NCI-H524 (cell line): Measurements from ENCODE around the gene CDC7.
A peak's percentile ranks its signal among the peaks of the same experiment; 100 is the strongest.
"Not testable (repeated sequence)": the region's sequence is repeated elsewhere in the genome, so short reads cannot be mapped to it uniquely, and the experiment has no call there.

Source experiments
- DNase-seq, 2 experiments: peaks; one replicate each; lab custom pipeline; 2025; lab: John Stamatoyannopoulos, UW

Gene CDC7

GRCh38 chr1:91500756-91501522 is at the start of gene CDC7:
CDC7 (plus strand) TSS chr1:91500851; CDS start chr1:91501717, 866 bp downstream.
- peak; percentile 84 to 92 for DNase-seq

- no peak for DNase-seq
These were observed 46.5 kb upstream of the CDC7 start for GRCh38 chr1:91454136-91454535.

GRCh38 chr1:91455334-91455733 is 45.3 kb upstream of the CDC7 start:
- no peak for DNase-seq

- DNase-seq: peak in 1 of 2 experiments; percentile 37
These were observed 44.8 kb upstream of the CDC7 start for GRCh38 chr1:91455896-91456295.

DNA sequence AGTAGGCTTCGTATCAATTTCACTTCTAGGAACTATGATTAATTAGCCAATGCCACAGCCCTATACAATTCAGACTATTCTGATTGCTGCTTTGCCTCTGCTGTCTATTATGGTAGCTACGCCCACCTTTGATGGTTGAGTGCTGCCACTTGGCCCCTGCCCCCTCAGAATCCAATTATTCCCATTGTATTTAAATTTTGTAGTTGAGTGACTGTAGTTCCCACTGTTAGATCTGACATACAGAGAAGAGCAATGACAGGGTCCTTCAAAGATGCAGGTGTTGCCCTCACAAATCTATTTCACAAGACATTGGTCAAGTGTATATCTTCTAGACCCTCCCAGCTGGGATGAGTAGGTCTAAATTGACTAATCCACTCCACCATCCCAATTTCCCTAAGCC is 35.3 kb upstream of the CDC7 start:
- DNase-seq: not testable (repeated sequence)

DNA sequence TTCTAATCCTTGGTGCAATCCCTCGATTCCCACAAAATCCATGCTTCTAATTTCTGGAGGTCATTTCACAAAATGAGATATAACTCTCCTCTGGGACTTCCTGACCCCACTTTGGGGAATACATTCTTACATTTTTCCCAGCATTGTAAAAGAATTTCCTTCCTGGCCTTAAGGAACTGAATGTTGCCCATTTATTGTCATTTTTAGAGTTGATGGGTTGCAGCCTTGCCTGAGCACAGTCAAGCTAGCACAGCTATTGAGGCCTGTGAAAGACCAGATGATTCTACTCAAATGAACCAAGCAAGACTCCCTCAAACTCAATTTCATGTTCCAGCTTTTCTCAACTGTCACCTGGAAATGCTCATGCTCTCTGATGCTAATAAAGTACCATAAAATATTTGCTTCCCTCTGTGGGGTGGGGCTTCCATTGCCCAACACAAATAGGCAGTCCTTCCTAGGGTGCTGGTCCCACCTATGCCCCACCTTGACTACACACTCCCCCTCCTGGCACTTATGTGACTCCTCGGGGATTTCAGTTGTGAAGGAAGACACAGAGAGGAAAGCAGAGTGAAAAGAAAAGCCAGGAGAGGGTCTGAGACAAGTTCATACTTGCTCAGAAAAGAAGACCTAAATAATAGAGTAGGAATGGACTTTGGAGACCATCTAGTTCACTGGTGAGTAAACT is 24.0 kb upstream of the CDC7 start:
- no peak for DNase-seq

GRCh38 chr1:91487469-91487868 is 13.2 kb upstream of the CDC7 start:
- no peak for DNase-seq

DNA sequence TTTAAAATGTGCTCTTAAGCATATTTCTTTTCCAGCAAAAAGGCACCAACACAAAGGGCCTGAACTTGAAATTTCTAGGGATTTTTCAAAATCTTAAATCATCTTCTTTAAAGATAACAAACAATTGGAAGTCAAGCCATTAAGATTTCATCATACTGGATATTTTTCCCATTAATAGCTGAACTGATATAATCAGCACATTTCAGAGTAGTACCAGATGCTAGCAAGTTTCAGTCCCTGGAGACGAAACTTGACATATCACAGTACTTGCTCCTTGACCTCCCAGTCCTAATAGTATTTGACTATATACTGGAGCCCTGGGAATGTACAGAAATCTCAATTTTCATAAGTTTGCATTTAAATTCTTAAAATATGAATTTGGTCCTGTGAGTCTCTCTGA is 10.2 kb upstream of the CDC7 start:
- DNase-seq: no peak

GRCh38 chr1:91498035-91498434 is 2.6 kb upstream of the CDC7 start:
- DNase-seq: no peak

- DNase-seq: no peak
These were observed 2.0 kb upstream of the CDC7 start for GRCh38 chr1:91498498-91499245.

DNA sequence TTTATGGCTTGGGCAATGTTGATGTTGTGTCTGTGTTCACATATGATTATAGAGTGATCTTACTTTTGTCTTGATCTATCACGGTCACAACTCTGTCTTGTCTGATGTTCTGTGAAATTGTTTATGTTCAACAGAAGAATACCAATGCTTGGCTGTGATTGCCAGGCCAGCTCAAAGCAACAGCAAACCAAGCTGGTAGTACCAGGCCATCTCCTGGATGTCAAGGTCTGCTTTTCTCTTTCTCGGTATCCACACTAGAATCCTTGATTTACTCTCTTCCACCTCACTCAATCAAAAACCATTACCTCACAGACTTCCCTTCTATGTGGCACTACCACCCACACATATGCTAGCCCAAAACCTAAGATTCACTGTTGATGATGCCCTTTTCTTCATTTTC is 1.3 kb upstream of the CDC7 start:
- no peak for DNase-seq

- no peak for DNase-seq
These were observed 521 bp upstream of the CDC7 start for GRCh38 chr1:91499904-91500755.

GRCh38 chr1:91501523-91501851 is 836 bp downstream of the CDC7 start:
- DNase-seq: no peak

DNA sequence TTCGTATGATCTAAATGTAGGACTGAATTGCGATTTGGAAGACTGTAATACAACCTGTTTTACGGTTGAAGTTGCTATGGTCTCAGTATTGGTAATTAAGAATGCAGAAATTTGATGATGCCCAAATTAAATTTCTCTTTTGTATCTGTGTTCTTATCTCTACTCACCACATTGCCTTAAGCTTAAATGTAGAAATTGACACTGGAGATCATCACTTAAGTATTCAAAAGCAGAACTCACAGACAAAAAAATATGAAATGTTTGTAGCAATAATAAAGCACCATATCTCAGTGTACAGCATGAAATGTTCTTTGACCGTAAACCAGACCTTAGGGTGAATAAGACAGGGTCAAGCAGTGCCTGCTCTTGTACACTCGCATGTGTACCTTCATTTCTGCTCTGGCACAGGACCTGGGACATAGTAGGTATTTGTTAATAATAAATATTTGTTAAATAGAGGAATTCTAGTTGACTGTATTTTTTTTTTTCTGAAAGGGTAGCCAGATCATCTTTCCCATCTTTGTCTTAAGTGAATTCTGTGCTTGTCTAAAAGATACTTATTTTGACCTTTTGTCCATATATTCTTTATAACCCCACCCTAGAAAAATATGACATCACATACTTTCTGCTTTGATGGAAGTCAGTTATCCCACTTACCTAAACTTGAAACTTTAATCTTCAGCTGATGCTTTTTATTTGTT is 1.5 kb downstream of the CDC7 start:
- DNase-seq: no peak

DNA sequence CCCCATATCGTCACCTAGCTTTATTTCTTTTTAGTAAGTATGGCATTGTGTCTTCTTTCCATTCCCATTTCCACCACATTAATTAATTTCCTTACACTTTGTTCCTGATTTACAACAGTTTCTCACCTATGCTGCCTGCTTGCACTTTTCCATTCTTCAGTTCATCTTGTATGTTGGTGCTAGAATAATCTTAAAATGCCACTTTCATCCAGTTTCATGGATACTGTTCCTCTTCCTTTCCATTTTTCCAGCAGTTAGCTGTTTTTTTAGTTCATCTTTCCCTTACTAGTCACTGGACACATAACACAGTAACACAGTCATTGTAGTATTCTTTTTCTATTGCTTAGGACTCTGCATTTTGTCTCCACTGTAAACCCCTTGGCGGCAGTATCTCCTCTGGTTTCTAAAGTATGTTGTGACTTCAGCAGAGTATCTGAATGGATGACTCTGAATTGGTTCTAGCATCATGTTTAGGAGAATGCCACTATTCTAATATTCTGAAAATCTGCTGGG is 2.1 kb downstream of the CDC7 start:
- peak in 1 of 2 experiments; percentile 39 for DNase-seq

DNA sequence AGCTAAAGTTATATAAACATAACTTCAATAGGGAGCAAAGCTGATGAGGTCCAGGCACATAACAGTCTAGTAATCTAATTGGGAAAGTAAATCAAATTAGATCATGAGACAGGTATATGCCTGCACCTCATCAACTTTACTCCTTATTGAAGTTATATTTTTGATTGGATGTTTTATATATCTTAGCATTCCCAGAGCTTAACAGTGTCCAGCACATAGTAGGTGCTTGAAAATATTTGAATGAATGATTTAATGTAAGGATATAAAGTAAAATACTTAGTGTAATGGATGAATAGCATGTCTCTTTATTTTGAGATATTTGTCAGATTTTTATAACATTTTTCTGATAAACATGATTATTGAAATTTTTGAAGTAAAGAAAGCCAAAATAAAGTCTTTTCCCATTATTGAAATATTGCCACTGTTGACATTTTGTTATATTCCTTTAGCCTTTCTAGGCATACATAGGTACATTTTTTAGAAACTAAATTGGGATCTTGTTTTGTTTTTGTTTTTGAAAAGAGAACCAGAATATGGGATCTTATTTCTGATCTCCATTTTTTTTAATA is 2.8 kb downstream of the CDC7 start:
- DNase-seq: no peak

- no peak for DNase-seq
These were observed 3.4 kb downstream of the CDC7 start for GRCh38 chr1:91503975-91504530.

GRCh38 chr1:91505086-91505485 is 4.4 kb downstream of the CDC7 start:
- no peak for DNase-seq

DNA sequence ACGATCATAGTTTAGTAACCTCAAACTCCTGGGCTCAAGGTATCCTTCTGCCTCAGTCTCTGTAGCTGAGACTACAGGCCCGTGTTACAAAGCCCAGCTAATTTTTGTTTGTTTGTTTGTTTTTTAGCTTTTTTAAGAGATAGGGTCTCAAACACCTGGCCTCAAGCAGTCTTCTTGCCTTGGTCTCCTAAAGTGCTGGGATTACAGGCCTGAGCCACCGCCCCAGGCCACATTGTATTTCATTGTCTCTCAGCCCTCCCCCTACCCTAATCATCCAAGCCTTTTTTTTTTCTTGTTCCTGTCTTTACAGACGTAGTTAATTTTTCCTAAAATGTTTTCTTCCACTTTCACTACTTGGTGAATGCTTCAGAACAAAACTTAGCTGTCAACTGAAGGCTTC is 5.4 kb downstream of the CDC7 start:
- no peak for DNase-seq

DNA sequence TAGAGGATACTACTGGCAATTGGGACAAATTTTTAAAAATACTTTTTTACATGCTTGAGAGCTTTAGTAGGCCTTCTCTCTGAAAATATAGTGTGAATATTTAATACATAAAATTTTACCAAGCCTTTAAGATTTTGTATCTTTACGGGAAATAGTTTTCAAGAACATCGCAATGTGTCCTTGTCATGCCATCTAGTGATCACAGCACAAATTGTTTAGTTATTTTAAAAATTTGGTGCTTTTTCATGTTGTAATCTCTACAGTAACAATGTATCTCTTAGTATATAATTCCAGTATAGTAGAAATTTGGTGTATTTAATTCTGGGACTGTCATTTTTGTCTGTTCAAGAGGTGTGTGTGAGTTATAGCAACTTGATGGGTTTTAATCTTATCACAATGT is 6.7 kb downstream of the CDC7 start:
- no peak for DNase-seq

- DNase-seq: no peak
These were observed 10.1 kb downstream of the CDC7 start for GRCh38 chr1:91510754-91511153.
